SU-DHL-6 (cell line): ENCODE results near the gene ADM5.

Experiments used
- CTCF ChIP-seq: fragments of 200-600 bp; sonication (generic); IDR thresholded peaks from one replicate; pipeline ENCODE4 v1.5.1; 2017; ENCODE audit warnings: antibody characterized with exemption, mild to moderate bottlenecking, low read length, moderate library complexity; ENCODE audit not compliant: insufficient read depth, poor library complexity, severe bottlenecking
- EZH2phosphoT487 ChIP-seq: fragments of 200-600 bp; sonication (generic), shearing (Covaris generic); conservative IDR thresholded peaks from 2 replicates; pipeline ENCODE4 v1.6.1; 2018; ENCODE audit warnings: mild to moderate bottlenecking, antibody characterized with exemption, low read length, moderate library complexity, mixed read lengths

- TF ChIP-seq CTCF (no peak), EZH2phosphoT487 (no peak)
Observed at GRCh38 chr19:49646586-49646985, 42.8 kb upstream of the ADM5 start.
